HG03064 (cell line): ENCODE data around the gene IQCC.

Experiments used
- ATAC-seq: cut with Tn5 transposase; IDR thresholded peaks from one replicate; pipeline ENCODE4 v1.9.1; 2021; ENCODE audit warnings: low read depth; ENCODE audit not compliant: unreplicated experiment

Gene IQCC

DNA sequence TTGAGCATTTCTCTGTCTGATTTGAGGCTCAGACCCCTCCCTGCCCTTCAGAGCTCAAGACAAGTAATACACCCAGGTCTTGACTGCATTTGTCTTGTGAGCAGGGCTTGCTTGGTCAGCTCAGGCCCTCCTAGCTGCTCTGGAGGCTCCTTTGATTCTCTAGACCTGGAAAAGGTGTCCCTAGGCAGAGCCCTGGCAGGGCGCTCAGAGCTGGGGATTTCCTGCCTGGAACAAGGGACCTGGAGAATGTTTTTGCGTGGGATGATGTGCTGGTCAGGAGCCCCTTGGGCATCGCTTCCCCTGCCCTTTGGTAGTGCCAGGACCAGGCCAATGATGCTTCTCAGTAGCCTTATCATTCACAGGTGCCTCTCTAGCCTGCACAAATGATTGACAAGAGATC, 9.9 kb upstream of the IQCC start:
- no peak for ATAC-seq

DNA sequence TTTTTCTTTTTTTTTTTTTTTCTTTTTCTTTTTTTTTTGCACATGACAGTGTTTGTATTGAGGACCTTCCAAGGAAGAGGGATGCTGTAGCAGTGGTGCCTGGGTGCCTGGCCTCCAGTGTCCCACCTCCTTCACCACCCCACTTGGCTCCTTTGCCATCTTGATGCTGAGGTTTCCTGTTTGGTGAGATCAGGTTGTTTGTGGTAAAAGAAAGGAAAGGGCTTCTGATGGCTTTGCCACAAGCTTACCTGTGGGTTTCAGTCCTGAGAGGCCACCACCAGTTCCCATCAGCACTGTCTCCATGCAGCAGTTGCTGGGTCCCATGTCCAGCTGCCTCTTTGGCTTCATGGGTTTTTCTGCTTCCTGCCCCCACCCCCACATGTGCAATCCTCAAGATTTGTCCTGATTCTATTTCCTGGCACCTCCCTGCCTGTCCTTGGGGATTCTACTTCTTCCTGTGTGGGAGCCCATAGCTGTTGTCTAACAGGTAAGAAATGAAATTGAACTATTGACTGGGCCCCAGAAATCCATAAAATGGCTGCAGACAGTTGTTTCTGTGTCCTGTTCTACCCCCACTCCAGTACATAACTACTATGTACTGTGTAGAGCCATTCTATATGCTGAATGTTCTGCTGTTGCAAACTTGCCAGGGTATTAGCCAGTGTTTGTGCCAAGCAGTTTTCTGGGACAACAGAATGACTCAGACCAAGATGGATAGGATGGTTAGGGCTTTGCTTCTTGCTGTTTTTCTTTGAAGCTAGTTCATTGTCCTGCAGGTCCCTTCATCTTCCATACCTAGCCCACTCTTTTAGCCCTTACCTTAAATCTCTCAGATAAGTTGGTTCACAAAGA, 9.3 kb upstream of the IQCC start:
- no peak for ATAC-seq

DNA sequence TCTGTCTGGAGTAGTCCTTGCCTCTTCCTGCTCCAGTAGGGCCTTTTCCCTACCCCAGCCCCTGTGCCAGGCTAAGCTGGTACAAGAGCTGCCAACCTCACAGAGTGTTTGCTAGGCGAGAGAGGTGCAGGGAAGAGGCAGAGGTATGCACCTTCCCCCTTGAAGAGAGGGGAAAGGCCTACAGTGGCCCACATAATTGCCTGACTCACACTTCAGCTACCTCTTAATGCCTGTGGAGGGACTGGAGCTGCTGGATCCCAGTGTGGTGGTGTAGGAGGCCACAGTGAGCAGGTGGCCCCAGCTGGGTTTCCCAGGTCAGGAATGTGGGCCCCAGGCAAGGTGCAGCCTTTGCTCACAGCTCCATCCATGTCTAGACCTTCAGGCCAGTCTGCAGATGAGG, 8.4 kb upstream of the IQCC start:
- no peak for ATAC-seq

DNA sequence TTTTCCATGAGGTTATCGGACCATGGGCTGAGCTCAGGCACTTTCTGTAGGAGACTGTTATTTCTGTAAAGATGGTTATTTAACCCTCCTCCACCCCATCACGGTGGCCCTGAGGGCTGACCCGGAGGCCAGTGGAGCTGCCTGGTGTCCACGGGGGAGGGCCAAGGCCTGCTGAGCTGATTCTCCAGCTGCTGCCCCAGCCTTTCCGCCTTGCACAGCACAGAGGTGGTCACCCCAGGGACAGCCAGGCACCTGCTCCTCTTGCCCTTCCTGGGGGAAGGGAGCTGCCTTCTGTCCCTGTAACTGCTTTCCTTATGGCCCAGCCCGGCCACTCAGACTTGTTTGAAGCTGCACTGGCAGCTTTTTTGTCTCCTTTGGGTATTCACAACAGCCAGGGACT, 7.6 kb upstream of the IQCC start:
- no peak for ATAC-seq

DNA sequence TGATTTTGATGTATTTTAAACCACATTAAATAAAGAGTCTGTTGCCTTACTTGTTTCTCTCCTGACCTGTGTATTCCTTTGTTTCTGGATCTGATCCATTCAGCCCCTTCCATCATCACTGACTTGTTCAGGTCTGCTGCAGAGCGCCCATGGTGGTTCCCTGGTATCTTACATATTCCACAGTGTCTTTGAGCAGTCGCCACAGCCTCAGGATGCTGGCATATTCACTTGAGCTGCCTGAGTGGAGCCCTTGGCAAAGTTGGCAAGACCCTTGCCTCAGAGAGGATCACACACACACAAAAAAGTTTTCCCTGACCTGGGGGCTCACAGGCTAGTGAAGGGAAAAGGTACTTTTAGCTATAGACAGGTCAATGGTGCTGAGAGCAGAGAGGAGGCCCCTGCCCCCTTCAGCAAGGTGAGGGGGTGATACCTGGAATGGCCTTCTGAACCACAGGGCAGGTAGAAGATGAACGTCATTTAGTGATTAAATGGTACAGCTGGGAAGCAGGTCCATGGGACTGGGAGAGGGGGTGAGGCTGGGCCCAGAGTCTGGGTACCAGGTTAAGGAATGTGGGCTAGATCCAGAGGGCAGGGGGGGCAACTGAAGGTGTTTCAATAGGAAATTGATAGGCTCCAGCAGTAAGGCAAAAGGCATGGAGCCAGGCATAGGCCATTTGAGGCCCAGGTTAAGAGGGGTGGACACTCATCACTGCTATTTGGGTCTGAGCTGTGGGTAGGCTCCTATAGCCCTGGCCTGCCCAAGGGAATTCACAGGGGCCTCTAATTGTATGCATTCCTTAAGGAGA, 7.0 kb upstream of the IQCC start:
- ATAC-seq = no peak

DNA sequence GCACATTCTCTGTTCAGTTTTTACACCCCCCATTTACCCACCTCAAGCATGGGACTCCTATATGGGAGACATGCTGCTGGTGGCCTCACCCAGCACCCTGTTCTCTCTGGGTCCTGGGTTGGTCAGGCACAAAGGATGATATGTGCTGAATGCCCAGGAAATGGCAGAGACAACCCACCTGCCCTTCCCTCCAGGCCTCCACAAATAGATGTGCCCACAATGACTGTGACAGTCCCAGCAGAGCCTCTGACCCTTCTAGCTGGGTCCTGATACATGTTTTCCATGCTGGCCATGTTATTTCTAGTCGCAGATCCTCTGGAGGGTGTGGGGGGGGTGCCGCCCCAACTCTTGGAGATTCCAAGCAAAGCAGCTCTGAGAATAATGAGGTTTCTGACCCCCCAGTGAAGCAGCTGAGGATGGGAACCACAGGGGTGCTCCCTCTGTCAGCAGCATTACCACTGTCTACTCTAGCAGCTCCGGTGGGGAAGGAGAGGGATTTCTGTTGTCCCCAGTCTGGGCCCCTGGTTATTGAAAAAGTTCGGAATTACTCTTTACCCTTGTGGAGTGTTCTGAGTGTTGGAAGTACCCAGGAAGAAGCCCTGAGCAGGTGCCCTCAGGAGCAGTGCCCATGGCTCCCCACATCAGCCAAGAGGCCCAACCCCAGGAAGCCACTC, 6.3 kb upstream of the IQCC start:
- no peak for ATAC-seq

DNA sequence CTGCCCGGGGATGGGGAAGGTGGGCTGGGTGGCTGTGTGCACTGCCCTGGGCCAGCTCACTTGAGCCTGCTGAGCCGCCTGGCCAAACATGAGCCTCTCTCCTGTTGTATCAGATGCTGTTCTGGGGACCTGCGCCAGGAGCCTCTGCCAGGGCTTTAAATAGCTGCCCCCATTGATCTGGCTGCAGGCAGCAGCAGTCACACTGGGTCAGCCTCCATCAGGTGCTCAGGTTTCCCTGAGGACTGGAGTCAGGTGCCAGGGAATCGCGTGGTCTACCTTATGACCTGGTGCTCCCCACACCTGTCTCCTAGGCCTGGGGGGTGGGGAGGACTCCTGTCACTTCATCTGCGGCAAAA, 5.8 kb upstream of the IQCC start:
- no peak for ATAC-seq

DNA sequence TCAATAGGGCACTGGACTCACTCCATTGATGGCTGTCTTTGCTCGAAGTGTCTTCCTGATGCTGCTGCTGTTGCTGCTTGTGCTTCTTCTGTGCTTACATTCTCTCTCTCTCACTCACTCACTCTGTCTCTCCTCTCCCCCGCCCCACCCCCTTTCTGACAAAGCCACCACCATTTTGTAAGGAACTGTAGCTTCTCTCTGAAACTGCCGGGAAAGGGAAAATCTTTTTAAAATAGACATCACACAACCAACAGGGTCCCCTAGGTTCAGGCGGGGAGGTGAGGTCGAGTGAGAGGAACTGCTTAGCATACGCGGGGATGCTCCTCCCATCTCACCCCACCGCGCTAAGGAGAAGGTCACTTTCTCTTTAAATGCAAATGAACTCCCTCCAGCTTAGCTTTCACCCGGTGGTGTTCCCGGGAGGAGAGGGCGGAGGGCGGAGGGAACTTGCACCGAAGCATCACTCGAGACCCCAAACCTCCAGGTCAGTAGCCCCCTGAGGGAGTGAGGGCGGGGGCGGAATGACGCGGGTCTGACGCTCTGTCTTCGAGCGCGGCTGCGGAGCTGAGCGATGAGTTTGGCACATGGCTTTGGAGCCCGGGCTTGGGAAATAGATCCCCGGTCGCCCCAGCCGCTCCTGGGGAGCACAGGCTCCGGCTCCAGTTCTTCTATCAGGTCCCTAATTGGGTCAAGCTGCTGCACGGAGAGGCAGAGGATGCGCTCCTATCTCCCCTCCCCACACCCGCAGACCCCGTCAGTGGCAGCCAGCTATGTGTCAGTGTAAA, 5.1 kb upstream of the IQCC start, which contains the start of gene CCDC28B:
CCDC28B (plus strand) TSS at position 370 of the 785 bp plus-strand sequence. CDS start 1,341 bp downstream, outside the sequence.
- no peak for ATAC-seq

DNA sequence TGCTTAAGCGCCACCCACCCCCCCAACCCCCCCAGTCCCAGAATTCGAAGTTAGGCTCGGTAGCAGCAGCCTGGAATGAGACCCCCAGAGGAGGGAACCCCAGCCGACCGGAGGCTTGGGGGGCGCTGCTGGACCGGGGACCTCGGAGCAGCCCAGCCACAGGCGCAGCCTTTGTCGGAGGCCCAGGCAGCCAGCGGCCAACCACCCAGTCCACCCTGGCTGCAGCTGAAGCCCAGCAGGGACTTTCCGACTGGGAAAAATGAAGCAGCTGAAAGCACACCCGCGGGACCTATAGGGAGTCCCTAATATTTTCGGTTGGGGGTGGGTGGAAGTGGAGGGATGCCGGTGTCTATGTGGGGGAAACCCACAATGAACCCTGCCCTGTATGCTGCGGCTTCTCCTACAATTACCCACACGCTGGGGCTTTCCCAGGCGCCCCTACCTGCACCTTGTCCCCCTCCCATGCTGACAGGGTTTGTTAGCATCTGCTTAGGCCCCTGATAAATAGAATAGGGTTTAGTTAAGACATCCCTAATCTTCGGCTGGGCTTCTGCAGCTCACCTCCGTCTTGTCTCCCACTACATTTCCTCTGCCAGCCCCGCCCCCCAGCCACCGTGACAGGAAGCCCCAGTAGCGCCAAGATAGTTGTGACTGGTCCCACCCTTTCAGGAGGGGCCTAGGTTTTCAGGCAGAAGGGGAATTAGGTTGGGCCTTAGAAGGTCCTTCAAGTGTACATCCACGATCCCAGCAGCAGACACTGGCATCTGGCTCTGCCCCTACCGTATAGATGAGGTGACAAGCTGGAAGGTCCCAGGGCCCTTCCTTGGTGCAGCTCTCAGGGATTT, 4.2 kb upstream of the IQCC start:
- ATAC-seq = no peak

DNA sequence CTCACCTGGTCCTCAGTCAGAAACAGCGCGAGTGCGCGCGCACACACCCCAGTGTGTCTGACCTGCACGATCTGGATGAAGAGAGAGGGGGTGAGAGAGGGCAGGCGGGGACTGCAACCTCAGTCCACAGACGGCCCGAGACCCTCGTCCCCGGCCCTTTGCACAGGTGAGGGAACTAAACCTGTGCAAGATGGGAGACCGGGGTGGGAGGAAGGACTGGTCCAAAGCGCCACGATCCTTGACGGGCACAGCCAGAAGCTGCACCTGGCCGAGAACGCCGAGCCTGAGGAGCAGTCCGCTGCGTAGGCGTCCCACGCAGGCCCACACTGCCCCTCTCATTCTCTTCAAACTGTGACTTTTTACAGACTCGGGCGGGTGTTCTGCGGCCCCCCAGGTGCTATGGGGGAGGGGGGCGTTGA, 519 bp upstream of the IQCC start:
- no peak for ATAC-seq

DNA sequence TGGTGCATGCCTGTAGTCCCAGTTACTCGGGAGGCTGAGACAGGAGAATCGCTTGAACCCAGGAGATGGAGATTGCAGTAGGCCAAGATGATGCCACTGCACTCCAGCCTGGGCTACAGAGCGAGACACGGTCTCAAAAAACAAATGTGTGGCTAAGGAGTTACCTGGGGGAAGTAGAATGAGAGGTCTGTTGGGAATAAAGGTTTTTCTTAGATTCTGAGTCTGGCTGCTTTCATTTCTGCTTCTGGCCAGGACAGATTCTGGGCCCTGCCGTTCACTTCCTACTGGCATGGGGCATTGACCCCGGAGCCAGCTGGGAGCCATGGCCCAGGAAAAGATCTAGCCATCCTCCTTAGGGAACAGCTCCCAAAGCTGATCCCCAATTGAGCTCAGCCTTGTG, 3.0 kb downstream of the IQCC start:
- ATAC-seq = no peak

DNA sequence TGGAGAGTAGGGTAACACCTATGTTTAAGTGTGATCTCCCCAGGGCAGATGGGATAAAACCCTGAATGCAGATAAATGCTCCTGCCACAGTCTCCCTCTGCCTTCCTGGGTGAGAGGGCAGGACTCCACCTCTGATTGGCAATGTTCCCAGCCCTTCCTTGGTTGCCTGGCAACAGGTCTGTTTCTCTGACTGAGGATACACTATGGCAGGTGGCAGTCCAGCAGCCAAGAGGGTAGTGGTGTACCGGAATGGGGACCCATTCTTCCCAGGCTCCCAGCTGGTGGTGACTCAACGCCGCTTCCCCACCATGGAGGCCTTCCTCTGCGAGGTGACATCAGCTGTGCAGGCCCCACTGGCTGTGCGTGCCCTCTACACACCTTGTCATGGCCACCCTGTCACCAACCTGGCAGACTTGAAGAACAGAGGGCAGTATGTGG, 3.4 kb downstream of the IQCC start, which contains the start of gene DCDC2B:
DCDC2B (plus strand) TSS at position 199 of the 438 bp plus-strand sequence; CDS start at position 204, 5 bp downstream.
- ATAC-seq = no peak

DNA sequence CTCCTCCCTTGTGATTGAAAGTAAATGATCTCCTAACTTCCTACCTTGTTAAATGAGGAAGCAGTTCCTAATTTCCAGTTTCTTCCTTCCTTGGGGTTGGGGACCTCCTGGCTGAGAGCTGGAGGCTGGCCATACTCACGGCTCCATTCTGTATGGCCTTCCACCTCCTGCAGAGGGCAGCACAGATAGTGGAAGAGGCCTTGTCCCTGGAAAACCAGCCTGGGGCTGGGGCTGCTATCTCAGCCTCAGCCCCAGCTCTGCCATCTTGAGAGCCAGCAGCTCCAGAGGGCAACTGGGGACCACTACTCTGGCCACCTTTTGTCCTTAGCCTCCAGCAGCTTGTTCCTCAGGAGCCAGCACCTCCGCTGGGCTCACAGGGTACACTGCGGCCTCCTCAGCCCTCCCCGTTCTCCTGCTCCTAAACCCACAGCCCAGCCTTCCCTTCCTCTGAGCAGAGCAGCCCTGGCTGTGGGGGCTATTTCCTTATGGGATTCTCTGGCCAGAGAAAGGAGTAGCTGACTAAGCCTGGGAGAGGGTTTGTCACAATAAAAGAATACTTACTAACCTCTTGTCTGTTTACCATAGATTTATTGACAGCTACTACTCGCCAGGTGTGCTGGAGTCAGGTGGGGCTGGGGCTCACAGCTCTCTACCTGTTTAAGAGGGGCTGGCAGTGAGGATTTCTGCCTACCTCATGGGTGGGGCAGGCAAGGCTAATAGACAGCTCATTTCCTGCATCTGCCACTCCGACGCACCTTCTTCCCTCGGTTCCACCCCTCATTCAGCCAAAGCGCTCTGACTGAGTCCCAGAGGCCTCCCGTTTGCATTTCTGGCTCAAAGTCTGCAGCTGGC, 10.4 kb downstream of the IQCC start:
- ATAC-seq = no peak

DNA sequence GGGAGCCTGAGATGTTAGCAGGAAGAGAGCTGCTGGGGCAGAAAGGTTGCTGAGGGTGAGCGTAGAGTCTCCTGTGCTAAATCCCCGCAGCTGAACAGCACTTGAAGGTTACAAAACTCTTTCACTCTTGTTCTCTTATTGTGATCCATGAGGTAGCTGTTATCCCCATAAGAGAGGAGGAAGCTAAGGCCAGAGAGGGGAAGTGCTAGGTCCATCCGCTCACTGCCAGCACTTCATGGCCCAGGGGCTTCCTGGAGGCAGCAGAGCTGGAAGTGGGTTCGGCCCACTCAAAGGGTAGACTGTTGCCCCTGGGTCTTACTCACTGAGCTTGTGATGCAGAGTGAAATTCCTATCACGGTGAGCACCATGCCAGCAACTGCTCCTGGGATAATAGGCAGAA, 11.1 kb downstream of the IQCC start:
- no peak for ATAC-seq

DNA sequence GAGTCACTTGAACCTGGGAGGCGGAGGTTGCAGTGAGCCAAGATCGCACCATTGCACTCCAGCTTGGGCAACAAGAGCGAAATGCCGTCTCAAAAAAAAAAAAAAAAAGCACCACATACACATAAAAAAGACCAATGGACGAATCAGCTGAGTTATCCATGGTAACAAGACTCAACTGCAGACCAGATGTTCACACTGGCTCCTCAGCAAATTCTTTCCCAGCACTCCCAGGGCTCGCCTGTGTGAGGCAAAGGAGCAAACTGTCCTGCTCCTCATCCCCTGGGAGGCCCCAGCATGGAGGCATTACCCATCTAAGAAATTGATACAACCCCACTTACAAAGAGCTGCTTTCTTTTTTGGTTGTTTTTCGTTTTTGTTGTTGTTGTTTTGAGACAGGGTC, 13.6 kb downstream of the IQCC start:
- ATAC-seq = no peak

DNA sequence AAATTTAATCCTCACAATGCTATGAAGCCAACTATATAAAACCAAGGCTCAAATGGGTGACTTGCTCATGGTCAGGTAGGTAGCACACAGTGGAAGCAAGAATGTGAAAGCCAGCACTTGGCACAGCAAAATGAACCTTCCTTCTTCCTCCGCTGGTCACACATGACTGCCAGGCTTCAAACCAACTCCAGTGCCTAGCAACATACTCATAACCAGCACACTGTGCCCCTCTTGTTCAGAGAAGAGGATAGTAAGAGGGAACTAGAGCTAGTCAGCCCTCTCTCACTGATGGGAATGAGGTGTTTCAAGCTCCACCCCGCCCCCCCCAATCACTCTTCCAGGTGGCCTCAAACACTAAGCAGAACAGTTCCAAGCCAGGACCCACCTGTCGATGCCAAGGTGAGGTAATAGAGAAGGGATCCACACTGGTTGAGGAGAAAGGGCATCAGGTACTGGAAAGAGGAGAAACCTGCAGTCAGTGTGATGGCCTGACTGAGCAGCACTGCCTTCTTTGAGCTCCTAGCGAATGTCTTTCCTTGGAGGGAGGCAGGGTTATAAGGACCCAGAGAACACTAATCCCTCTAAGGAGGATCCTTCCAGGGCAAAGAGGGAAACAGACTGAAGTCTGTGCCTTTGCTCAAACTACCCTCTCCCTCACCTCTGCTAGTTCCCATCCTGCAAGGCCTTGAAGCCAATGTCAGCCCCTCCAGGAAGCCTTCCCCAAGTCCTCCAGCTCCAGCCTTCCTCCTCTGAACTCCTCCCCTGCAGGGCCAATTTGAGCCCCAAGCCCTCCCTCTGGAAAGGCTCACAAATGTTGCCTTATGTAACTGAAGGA, 15.5 kb downstream of the IQCC start:
- ATAC-seq = no peak

DNA sequence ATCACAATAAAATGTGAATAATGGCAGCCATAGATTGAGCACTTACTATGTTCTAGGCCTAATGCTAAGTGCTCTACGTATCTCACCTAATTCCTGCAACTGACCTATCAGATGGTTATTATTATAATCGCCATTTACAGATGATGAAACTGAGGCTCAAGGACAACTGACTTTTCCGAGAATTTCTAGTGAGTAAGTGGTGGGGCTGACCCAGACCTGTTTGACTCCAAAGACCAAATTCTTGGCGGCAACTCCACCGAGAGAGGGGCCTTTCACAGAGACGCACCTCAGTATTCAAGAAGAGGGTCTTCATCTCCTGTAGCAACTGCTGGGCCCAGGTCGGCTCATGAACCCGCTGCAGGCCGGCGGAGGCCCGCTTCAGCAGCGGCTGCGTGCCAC, 16.1 kb downstream of the IQCC start:
- no peak for ATAC-seq
